ENCODE data around the gene NDOR1.

- no peak for TF ChIP-seq POLR2A (IDR thresholded peaks at IDR 0.05; ENCODE audit: low read depth)
- no peak for TF ChIP-seq CTCF (IDR thresholded peaks at IDR 0.05)
These were observed 46.1 kb upstream of the NDOR1 start for GRCh38 chr9:137159105-137160053.

Data from esophagus muscularis mucosa (tissue), 3 donors.